ENCODE results near the gene ADIPOR2. TPM values are rescaled to one million over a fixed set of nuclear protein-coding genes. Genes with fewer than 3 reads are reported as not detected.

The ADIPOR2 gene
- total RNA-seq, 1 experiment from 2014 or later = 58.5 TPM

GRCh38 chr12:1801303-1801975, 110.6 kb downstream of the ADIPOR2 start:
- H3K27me3 Mint-ChIP-seq (ENCODE audit: insufficient read depth, unreplicated experiment) = no peaks in the 10 kb centered on the region
- no TSS peak for BruUV-seq (replicated peaks)
- TF ChIP-seq CTCF (IDR thresholded peaks at IDR 0.05; ENCODE audit: unreplicated experiment) = no peak
- peaks cover 7% of the 10 kb centered on the region for H3K9me3 Mint-ChIP-seq (ENCODE audit: unreplicated experiment)
- CTCF ChIA-PET = interaction anchor here (0.6 to 5.5 kb wide), 5 partner anchors 133 to 182 kb away, joined by 3 to 38 read pairs (median 4); no protein-coding TSS in a partner anchor
- intact Hi-C loops (cut with micrococcal nuclease) = no loop called here
- no peak overlapping the region for H3K4me3 Mint-ChIP-seq (ENCODE audit: unreplicated experiment)
- H3K36me3 Mint-ChIP-seq (ENCODE audit: insufficient read depth, unreplicated experiment) = no peaks in the 10 kb centered on the region
- H3K4me1 Mint-ChIP-seq (ENCODE audit: insufficient read depth, unreplicated experiment) = no peaks in the 10 kb centered on the region
- POLR2A ChIA-PET = interaction anchor here (1.0 kb wide), 1 partner anchor 156 kb away, joined by 3 read pairs; no protein-coding TSS in a partner anchor
- DNase-seq (ENCODE audit: unreplicated experiment) = no peak
- no peak overlapping the region for H3K27ac Mint-ChIP-seq (ENCODE audit: low read depth, unreplicated experiment)

- Mint-ChIP-seq H3K27me3 (ENCODE audit: insufficient read depth, unreplicated experiment) (no peaks in the 10 kb centered on the region), H3K36me3 (ENCODE audit: insufficient read depth, unreplicated experiment) (no peaks in the 10 kb centered on the region), H3K4me1 (ENCODE audit: insufficient read depth, unreplicated experiment) (no peaks in the 10 kb centered on the region), H3K27ac (ENCODE audit: low read depth, unreplicated experiment) (no peak overlapping the region), H3K9me3 (ENCODE audit: unreplicated experiment) (peaks cover 7% of the 10 kb centered on the region), H3K4me3 (ENCODE audit: unreplicated experiment) (no peak overlapping the region)
- intact Hi-C loops (cut with micrococcal nuclease) = no loop called here
- DNase-seq (ENCODE audit: unreplicated experiment) = no peak
- TF ChIP-seq CTCF (IDR thresholded peaks at IDR 0.05; ENCODE audit: unreplicated experiment) = no peak
- ChIA-PET POLR2A (no interaction called here), CTCF (interaction anchor here (1.4 to 5.5 kb wide), 3 partner anchors 8 to 136 kb away, joined by 5 to 38 read pairs (median 7); no protein-coding TSS in a partner anchor)
- BruUV-seq (replicated peaks) = no TSS peak
These were observed 112.9 kb downstream of the ADIPOR2 start for GRCh38 chr12:1803736-1804135.

- peaks cover 7% of the 10 kb centered on the region for H3K9me3 Mint-ChIP-seq (ENCODE audit: unreplicated experiment)
- DNase-seq (ENCODE audit: unreplicated experiment) = peak; percentile 90
- BruUV-seq (replicated peaks) = TSS peak; percentile 83
- H3K4me3 Mint-ChIP-seq (ENCODE audit: unreplicated experiment) = no peak overlapping the region
- intact Hi-C loops (cut with micrococcal nuclease) = no loop called here
- POLR2A ChIA-PET = no interaction called here
- TF ChIP-seq CTCF (IDR thresholded peaks at IDR 0.05; ENCODE audit: unreplicated experiment) = no peak
- H3K36me3 Mint-ChIP-seq (ENCODE audit: insufficient read depth, unreplicated experiment) = no peaks in the 10 kb centered on the region
- no peaks in the 10 kb centered on the region for H3K4me1 Mint-ChIP-seq (ENCODE audit: insufficient read depth, unreplicated experiment)
- CTCF ChIA-PET = interaction anchor here (1.4 to 5.5 kb wide), 4 partner anchors 9 to 135 kb away, joined by 5 to 38 read pairs (median 12); no protein-coding TSS in a partner anchor
- no peaks in the 10 kb centered on the region for H3K27me3 Mint-ChIP-seq (ENCODE audit: insufficient read depth, unreplicated experiment)
- peak overlapping the region; percentile 63 for H3K27ac Mint-ChIP-seq (ENCODE audit: low read depth, unreplicated experiment)
These were observed 113.9 kb downstream of the ADIPOR2 start for GRCh38 chr12:1804545-1805332.

- Mint-ChIP-seq H3K4me3 (ENCODE audit: unreplicated experiment) (no peak overlapping the region), H3K4me1 (ENCODE audit: insufficient read depth, unreplicated experiment) (no peaks in the 10 kb centered on the region), H3K9me3 (ENCODE audit: unreplicated experiment) (peaks cover 7% of the 10 kb centered on the region), H3K27me3 (ENCODE audit: insufficient read depth, unreplicated experiment) (no peaks in the 10 kb centered on the region), H3K27ac (ENCODE audit: low read depth, unreplicated experiment) (no peak overlapping the region), H3K36me3 (ENCODE audit: insufficient read depth, unreplicated experiment) (no peaks in the 10 kb centered on the region)
- ChIA-PET POLR2A (no interaction called here), CTCF (interaction anchor here (0.6 to 2.1 kb wide), 2 partner anchors 134 to 141 kb away, joined by 3 to 17 read pairs; no protein-coding TSS in a partner anchor)
- TF ChIP-seq CTCF (IDR thresholded peaks at IDR 0.05; ENCODE audit: unreplicated experiment) = no peak
- DNase-seq (ENCODE audit: unreplicated experiment) = no peak
- BruUV-seq (replicated peaks) = no TSS peak
- intact Hi-C loops (cut with micrococcal nuclease) = no loop called here
These were observed 114.7 kb downstream of the ADIPOR2 start for GRCh38 chr12:1805441-1806081.
